ENCODE results near the gene PLPP6.

PLPP6 gene

GRCh38 chr9:4700932-4701331, 38.8 kb downstream of the PLPP6 start:
- no peak for DNase-seq

GRCh38 chr9:4701526-4701925, 39.4 kb downstream of the PLPP6 start:
- no peak for DNase-seq

GRCh38 chr9:4704129-4704528, 42.0 kb downstream of the PLPP6 start:
- no peak for DNase-seq

- DNase-seq = no peak
These were observed 43.9 kb downstream of the PLPP6 start for GRCh38 chr9:4706021-4706420.

GRCh38 chr9:4706971-4707622, 45.0 kb downstream of the PLPP6 start:
- no peak for DNase-seq

GRCh38 chr9:4709380-4709779, 47.3 kb downstream of the PLPP6 start:
- no peak for DNase-seq

GRCh38 chr9:4713849-4714248, 51.8 kb downstream of the PLPP6 start:
- DNase-seq = no peak

GRCh38 chr9:4714266-4715016, 52.3 kb downstream of the PLPP6 start:
- no peak for DNase-seq

Data from NCI-H446 treated with DMSO at 0.1 percent for 48 hours (cell line).